HepG2 (cell line): ENCODE data around the gene NTN5.

Experiments used
- TF ChIP-seq, protein P1 (sequence below): sonication (generic); formaldehyde crosslinking; IDR thresholded peaks from 2 replicates; pipeline ENCODE4 v1.5.0; 2020; ENCODE audit warnings: mild to moderate bottlenecking, missing genetic modification reagents, moderate library complexity
- TF ChIP-seq, protein P2 (sequence below): sonication (generic); formaldehyde crosslinking; IDR thresholded peaks from 2 replicates; pipeline ENCODE4 v1.8.1; 2022; ENCODE audit warnings: low read depth, mild to moderate bottlenecking, missing genetic modification reagents

DNA sequence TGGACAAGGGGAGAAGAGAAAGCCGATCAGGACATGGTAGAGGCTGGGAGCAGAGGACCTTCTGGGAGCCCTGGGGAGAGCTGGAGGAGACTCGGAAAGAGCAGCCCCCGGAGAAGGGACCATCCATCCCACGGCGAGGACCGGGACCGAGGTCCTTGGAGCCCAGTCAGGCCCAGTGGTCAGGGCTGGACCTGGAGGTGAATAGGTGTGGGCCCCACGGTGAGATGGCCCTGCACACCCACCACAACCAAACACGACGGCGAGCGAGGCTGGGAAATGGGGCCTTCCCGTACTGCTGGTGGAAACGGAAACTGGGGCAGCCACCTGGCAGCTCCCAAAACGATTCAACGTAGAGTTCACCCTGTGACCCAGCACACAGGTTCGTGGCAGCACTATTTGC lies 3.7 kb upstream of the NTN5 start:
- TF ChIP-seq, protein P1, sequence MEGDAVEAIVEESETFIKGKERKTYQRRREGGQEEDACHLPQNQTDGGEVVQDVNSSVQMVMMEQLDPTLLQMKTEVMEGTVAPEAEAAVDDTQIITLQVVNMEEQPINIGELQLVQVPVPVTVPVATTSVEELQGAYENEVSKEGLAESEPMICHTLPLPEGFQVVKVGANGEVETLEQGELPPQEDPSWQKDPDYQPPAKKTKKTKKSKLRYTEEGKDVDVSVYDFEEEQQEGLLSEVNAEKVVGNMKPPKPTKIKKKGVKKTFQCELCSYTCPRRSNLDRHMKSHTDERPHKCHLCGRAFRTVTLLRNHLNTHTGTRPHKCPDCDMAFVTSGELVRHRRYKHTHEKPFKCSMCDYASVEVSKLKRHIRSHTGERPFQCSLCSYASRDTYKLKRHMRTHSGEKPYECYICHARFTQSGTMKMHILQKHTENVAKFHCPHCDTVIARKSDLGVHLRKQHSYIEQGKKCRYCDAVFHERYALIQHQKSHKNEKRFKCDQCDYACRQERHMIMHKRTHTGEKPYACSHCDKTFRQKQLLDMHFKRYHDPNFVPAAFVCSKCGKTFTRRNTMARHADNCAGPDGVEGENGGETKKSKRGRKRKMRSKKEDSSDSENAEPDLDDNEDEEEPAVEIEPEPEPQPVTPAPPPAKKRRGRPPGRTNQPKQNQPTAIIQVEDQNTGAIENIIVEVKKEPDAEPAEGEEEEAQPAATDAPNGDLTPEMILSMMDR (CRISPR knock-in tag) = no peak
- TF ChIP-seq, protein P2, sequence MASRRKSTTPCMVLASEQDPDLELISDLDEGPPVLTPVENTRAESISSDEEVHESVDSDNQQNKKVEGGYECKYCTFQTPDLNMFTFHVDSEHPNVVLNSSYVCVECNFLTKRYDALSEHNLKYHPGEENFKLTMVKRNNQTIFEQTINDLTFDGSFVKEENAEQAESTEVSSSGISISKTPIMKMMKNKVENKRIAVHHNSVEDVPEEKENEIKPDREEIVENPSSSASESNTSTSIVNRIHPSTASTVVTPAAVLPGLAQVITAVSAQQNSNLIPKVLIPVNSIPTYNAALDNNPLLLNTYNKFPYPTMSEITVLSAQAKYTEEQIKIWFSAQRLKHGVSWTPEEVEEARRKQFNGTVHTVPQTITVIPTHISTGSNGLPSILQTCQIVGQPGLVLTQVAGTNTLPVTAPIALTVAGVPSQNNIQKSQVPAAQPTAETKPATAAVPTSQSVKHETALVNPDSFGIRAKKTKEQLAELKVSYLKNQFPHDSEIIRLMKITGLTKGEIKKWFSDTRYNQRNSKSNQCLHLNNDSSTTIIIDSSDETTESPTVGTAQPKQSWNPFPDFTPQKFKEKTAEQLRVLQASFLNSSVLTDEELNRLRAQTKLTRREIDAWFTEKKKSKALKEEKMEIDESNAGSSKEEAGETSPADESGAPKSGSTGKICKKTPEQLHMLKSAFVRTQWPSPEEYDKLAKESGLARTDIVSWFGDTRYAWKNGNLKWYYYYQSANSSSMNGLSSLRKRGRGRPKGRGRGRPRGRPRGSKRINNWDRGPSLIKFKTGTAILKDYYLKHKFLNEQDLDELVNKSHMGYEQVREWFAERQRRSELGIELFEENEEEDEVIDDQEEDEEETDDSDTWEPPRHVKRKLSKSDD = no peak
